GM15510 (cell line): Measurements from ENCODE around the gene DUSP15.

Experiments used
- POLR2A ChIP-seq: IDR thresholded peaks from 3 replicates; pipeline ENCODE4 v1.6.1; 2011; ENCODE audit warnings: borderline replicate concordance; ENCODE audit not compliant: insufficient read length; ENCODE audit errors: extremely low read depth

Gene DUSP15

GRCh38 chr20:31830406-31830981, 39.8 kb downstream of the DUSP15 start:
- no peak for TF ChIP-seq POLR2A

- TF ChIP-seq POLR2A, result no peak
These were observed 40.6 kb downstream of the DUSP15 start for GRCh38 chr20:31829731-31830130.

- no peak for TF ChIP-seq POLR2A
These were observed 43.3 kb downstream of the DUSP15 start for GRCh38 chr20:31827059-31827458.

GRCh38 chr20:31826074-31826473, 44.3 kb downstream of the DUSP15 start:
- no peak for TF ChIP-seq POLR2A

- no peak for TF ChIP-seq POLR2A
These were observed 45.6 kb downstream of the DUSP15 start for GRCh38 chr20:31824554-31825313.

GRCh38 chr20:31824125-31824485, 46.2 kb downstream of the DUSP15 start:
- TF ChIP-seq POLR2A, result no peak

- TF ChIP-seq POLR2A, result no peak
These were observed 46.8 kb downstream of the DUSP15 start for GRCh38 chr20:31823360-31824124.

- no peak for TF ChIP-seq POLR2A
These were observed 47.7 kb downstream of the DUSP15 start for GRCh38 chr20:31822421-31823330.

GRCh38 chr20:31821427-31821826, 48.9 kb downstream of the DUSP15 start:
- TF ChIP-seq POLR2A, result no peak

- no peak for TF ChIP-seq POLR2A
These were observed 50.1 kb downstream of the DUSP15 start for GRCh38 chr20:31820228-31820627.

- TF ChIP-seq POLR2A, result no peak
These were observed 51.1 kb downstream of the DUSP15 start, which contains the start of gene MYLK2 for GRCh38 chr20:31819083-31819784. Gene MYLK2, plus strand, starts transcription at chr20:31819356. Its CDS starts 225 bp downstream, at chr20:31819581.

GRCh38 chr20:31818376-31818908, 51.9 kb downstream of the DUSP15 start:
- no peak for TF ChIP-seq POLR2A

- no peak for TF ChIP-seq POLR2A
These were observed 52.9 kb downstream of the DUSP15 start for GRCh38 chr20:31817461-31817860.

GRCh38 chr20:31816221-31816620, 54.1 kb downstream of the DUSP15 start:
- TF ChIP-seq POLR2A, result no peak
